Stimulated activated CD8-positive, alpha-beta memory T cell treated with anti-CD3 and anti-CD28 coated beads, Interleukin-2, amount 100 ng/mL, for 1 hour (primary cell): ENCODE results near the gene NPL.

ENCODE experiments used
- DNase-seq, 2 donors: peaks; one replicate each; pipeline ENCODE4 v3.0.0-alpha.2; 2020; ENCODE audit warnings: low read depth in 2 of 2

Gene NPL

GRCh38 chr1:182789138-182790076, at the start of gene NPL:
Gene NPL, plus strand, starts transcription at chr1:182789773. Its CDS starts 4,599 bp downstream, at chr1:182794372.
- DNase-seq: peak; percentile 61 to 72

GRCh38 chr1:182740120-182740519, 49.5 kb upstream of the NPL start:
- DNase-seq: no peak

DNA sequence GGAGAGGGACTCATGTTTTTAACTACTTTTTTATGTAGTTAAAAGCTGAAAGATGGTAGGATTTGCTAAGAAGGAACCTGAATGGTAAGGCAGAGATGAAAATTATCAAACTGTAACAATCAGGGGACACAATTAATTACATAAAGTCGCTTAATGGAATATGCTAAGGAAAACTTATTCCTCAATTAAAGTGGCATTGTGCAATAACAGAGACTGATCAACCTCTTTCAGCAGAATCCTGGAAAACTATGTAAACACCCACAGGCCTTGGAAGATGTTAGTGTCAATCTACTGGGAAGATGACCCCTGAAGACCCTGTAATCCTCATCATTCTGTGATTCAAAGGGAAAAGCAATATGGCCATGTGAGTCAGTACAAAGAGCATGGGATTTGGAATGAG, 46.8 kb upstream of the NPL start:
- no peak for DNase-seq

GRCh38 chr1:182752077-182752988, 37.2 kb upstream of the NPL start:
- no peak for DNase-seq

GRCh38 chr1:182754087-182754486, 35.5 kb upstream of the NPL start:
- no peak for DNase-seq

GRCh38 chr1:182754543-182755314, 34.8 kb upstream of the NPL start:
- DNase-seq: no peak

- no peak for DNase-seq
Measured at GRCh38 chr1:182755632-182756031, 33.9 kb upstream of the NPL start.

DNA sequence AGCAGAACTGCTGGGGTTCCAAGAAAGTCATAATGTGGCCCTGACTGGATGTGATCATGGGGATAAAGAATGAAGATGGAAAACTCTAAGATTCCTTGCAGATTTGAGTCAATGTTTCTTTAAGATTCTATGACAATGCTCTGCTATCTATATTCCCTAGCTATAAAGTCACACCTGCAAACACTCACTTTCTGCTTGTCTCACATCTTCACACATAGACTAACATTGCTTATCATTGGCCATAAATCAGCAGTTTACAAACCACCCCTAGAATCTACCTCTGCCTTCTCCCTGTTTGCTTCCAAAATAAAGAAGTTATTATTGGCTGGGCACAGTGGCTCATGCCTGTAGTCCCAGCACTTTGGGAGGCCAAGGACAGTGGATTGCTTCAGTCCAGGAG, 33.1 kb upstream of the NPL start:
- no peak for DNase-seq

DNA sequence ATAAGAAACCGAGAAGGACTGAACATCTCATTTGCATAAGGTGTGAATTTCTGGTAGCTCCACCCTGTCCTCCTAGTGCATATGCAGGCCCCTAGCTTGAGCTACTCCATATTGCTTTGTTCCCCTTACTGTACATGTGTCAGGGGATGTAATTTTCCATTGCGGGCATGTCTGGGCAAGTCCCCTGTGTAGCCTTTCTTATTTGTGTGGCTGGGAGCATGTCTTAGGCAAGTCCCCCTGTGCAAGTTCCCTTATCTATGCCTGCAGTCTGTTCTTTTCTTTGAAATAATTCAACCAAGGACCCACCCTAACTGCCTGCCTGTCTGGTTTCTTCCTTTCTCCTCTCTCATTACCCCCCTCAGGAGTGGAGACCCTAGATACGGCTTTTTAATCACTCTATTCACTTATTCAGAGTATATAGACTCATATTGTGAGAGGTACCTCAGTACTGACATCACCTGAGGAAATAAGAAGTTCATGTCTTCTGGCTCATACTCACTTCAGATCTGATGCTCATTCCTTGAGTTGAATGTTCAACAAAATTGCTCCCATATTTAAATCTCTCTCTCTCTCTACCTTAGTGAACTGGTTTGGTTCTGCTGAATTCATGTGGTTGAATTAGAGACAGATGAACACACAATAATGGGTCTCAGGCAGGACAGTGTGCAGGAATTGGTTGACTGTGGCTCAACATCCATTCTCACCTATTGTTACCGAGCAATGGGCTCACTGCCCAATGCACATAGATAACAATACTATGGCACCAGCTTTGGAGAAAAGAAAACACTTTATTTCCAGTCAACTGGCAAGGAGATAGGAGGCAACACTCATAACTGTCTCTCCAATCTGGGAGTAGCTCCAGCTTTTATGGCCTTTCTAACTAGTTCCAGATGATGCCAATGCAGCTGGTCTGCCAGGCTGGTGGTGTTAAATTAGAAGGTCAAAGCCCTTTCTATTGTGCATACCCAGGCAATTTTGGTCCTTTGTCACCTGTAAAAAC, 27.9 kb upstream of the NPL start:
- no peak for DNase-seq

DNA sequence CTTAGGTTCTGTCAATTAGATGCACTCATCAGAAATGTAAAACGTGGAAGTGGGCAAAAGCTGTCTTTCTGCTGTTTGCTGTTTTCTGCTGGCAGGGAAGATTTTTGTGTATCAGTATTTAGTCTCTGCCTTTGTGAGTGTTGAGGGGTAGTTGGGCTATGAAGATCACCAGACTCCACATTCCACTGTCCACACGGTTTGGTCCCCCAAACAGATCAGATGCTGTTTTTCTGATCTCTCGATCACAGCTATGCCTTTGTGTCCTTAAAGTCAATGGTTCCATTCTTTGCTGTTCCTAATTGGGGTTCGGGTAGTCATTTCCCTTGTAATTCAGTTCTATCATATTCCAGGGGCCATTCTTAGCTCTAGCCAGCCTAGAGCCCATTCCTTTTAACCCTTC, 27.0 kb upstream of the NPL start:
- DNase-seq: no peak

DNA sequence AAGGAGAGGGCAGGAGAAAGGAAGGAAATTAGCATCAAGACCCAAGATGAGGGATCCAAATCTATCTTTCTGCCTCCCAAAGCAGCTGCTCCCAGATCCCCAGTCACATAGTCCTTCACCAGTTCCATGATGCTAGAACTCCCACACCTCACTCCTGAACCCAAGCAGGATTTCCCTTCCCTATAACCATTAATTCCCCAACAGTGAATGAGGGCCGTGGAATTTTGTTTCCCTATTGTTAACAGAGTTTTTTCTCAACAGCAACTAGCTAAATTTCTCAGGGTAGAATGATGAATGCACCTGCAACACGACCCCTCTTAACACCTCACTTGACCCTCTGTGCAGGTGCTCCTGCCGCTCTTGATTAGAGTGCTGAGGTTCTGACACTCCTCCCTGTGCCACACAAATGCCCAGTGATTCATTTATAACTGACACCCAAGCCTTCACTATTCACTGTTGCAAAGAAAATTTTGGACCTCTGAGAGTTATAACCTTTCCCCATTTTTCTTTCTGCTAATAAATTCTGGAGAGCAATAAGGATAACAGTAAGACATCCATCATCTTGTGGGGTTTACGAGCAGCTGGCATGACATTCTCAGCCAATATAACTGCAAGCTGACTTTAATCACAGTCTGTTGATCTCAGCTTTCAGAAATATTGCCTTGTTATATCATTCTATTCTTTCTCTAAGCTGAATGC, 25.4 kb upstream of the NPL start:
- no peak for DNase-seq

DNA sequence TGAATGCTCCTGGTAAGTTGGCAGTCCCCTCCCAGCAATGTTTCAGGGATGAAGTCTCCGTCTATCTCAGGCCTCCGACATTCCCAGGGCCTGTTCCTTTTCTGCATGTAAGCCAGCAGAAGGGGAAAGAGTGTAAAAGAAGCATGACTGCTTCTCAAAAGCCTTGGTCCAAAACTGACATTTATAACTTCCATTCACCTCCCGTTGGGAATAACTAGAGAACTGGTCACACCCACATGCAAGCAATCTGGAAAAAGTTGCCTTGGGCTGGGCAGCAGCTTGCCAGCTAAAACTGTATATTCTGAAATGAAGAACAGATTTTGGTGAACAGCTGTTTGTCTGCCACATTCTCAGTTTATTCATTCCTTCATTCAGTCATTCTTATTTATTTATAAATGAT, 24.2 kb upstream of the NPL start:
- DNase-seq: no peak

DNA sequence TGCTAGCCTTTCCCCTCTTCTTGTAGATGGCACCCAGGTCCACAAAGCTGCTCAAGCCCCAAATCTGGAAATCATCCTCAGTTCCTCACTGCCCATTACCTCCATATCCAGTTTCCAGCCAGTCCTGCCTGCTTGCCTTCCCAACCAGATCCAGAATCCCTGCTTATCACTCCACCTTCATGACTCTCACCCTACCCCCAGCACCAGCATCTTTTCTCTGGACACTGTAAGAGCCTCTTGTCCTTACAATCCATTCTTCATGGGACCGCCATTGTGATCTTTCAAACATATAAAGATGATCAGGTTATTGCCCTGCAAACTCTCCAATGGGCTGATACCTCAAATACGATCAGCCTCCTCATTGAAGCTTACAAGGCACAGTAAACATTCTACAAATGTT, 23.5 kb upstream of the NPL start:
- DNase-seq: no peak

GRCh38 chr1:182766881-182767645, 22.5 kb upstream of the NPL start:
- no peak for DNase-seq

DNA sequence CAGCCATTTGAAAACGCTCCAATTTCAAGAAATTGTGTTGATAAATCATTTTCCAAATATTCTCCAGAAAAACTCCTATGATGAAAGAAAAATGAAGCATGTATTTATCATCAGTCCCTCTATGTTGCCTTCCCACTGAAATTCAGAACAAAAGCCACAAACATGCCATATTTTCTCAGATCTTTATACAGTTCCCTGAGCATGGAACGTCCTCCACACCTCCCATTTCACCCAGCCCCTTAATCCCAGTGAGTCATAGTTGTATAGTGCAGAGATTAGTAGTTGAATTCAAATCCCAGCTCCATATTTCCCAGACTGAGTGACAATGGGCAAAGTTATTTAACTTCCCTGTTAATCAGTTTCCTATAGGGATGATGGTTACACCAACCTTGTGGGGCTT, 20.6 kb upstream of the NPL start:
- DNase-seq: no peak

DNA sequence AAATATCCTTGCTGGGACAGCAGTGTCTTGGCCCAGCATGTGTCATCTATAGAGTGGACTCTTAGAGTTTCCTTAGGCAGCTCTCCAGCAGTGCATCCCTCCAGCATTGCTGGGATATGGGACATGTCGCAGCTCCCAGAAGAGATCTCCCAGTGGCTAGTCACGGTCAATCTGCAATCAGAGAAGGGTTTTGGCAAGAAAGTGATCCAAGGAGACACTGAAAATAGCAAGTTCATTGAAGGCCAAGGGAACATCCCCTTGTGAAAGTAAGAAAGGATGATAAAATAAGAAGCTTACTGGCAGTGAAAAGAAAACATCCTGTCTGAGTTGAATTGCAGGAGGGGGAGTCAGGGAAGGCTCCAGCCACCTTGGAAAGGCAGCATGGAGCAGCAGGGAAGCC, 19.3 kb upstream of the NPL start:
- DNase-seq: no peak

DNA sequence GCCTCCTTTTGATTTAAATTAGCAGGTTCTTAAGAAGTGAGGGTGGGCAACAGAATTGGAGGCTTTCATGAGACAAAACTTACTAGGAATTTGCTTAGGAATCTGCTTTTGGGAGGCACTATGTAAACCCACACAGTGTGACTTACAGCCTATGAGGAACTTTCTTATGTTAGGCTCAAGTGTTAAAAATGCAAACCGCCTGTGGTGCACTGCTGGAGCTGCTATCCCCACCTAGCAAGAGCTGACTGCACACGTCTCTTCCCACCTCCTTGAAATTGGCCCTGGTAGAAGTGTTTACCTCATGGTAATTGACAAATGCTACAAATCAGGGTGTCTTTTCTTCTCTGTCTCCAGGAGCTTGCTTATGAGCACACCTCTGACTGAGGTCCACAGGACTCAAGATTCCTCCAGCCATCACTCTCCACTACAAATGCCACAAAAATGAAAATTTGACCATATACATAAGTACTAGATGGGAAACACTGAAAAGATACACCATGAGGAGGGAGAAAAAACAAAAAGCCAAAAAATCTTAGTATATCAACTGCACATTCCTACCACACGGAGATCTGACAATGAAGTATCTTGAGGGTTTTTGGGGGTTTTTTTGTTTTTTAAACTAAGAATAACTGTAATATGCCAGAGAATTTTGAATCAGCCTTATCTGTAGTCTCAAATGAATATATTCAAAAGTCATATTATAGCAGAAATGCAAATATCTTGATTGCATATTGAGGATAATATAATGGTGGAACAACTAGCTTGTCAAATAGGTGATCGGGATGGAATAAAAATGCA, 18.2 kb upstream of the NPL start:
- DNase-seq: no peak

DNA sequence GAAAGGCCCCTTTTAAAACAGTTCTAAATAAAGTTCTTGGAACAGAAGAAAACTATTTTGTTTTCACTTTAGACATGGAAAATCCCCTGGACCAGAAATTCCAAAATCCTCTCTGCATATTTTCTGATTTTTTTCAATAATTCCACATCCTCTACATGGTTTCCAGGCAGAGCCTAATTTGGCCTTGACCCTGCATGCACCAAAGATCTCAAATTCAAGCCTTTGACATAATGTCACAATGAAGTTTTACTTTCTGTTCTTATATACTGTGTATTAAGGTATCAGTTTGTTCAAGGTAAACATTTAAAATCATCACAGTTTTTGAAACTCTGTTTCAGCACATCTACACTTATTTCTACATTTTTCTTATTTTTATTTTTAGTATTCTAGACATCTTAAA, 12.2 kb upstream of the NPL start:
- no peak for DNase-seq
